Adrenal gland (tissue), 12 donors: ENCODE measurements around the gene DRD1. TPM values are rescaled to one million over a fixed set of nuclear protein-coding genes. Genes with fewer than 3 reads are reported as not detected.
"Not testable (repeated sequence)": the region's sequence is repeated elsewhere in the genome, so short reads cannot be mapped to it uniquely, and the experiment has no call there.

Experiments
- DNase-seq, 7 donors: peaks; one replicate each; pipeline ENCODE4 v3.0.0-alpha.2; 2019 to 2020
- H3K27ac ChIP-seq, 5 donors: fragments of 200-600 bp; sonication (generic) in 4 of 5; 1 replicate in 3 of 5; 2 replicates in 2 of 5; pipeline versions ENCODE4 v1.5.1 to v1.8.0; 2016 to 2020; ENCODE audit warnings: mild to moderate bottlenecking in 1 of 5
- H3K27me3 ChIP-seq: fragments of 200-600 bp; 2 replicates; pipeline ENCODE4 v1.8.0; 2021
- H3K36me3 ChIP-seq, 2 donors: fragments of 200-600 bp; replicated peaks in 1 of 2; 1 replicate in 1 of 2; 2 replicates in 1 of 2; pipeline versions ENCODE4 v1.5.1 to v1.8.0; 2018 to 2022
- H3K4me1 ChIP-seq, 2 donors: fragments of 200-600 bp; replicated peaks in 1 of 2; 1 replicate in 1 of 2; 2 replicates in 1 of 2; pipeline versions ENCODE4 v1.5.1 to v1.8.0; 2018 to 2021
- H3K4me3 ChIP-seq, 4 donors: fragments of 200-600 bp; sonication (generic) in 3 of 4; one replicate each; pipeline ENCODE4 v1.5.1; 2016 to 2018
- H3K9me3 ChIP-seq, 3 donors: fragments of 200-600 bp; sonication (generic) in 1 of 3; replicated peaks in 1 of 3; 1 replicate in 2 of 3; 2 replicates in 1 of 3; pipeline versions ENCODE4 v1.5.1 to v1.8.0; 2016 to 2021
- POLR2A ChIP-seq, 2 donors: fragments of 450-650 bp; IDR thresholded peaks; one replicate each; pipeline ENCODE4 v1.6.1; 2017; ENCODE audit warnings: antibody characterized with exemption in 2 of 2, mild to moderate bottlenecking in 2 of 2, moderate library complexity in 1 of 2
- WGBS, 4 donors: extraction: QIAGEN DNeasy Blood & Tissue Kit in 2 of 4; methylation state at CpG; one replicate each; pipeline versions ENCODE4 v1.1.5 to v1.1.7; 2013 to 2017; 5-methylcytosine and 5-hydroxymethylcytosine counted together
- intact Hi-C, 2 donors: fragments of 100-400 bp; cut with DNase I; formaldehyde crosslinking; loops; one replicate each; pipeline versions ENCODE4 v1.14.1 to v1.15.0; 2022 to 2023
- polyA plus RNA-seq, 3 donors: library from polyadenylated mRNA; stranded (reverse); fragments of 200-250 nt in 2 of 3; fragments of 350-450 nt in 1 of 3; fragmentation: Illumina TruSeq in 1 of 3; extraction: RNeasy Lipid Tissue Mini Kit (QIAGEN cat#74804) in 1 of 3; gene quantifications; one replicate each; pipeline ENCODE4 v1.2.3, GENCODE V29; 2013 to 2014
- total RNA-seq, 9 donors: library from RNA; depleted of rRNA in 4 of 9; stranded (reverse); fragments of >200 nt in 4 of 9; fragments of 120-200 nt in 1 of 9; fragmentation: NEBNext Ultra II Directional in 1 of 9; extraction: Animal tissue kit (Norgen Biotek cat#: 25700) in 1 of 9; gene quantifications; one replicate each; pipeline versions ENCODE4 v1.1.0 to v1.2.4, GENCODE V29; 2013 to 2023
- TF ChIP-seq, protein P1 (sequence below), 6 experiments: fragments of 450-650 bp in 4 of 6; fragments of 200-600 bp in 2 of 6; sonication (generic) in 1 of 6; IDR thresholded peaks; 1 replicate in 5 of 6; 2 replicates in 1 of 6; pipeline versions ENCODE4 v1.5.1 to v1.8.0; 2016 to 2021; ENCODE audit warnings: antibody characterized with exemption in 6 of 6, mild to moderate bottlenecking in 2 of 6, moderate library complexity in 1 of 6
- donor health status: healthy with polysubstance abuse.
- donor health status: Bipolar disorder and iron deficiency.
- donor health status: DM: yes; HTN: yes; CAD: no.
- donor health status: DM: no; HTN: no; CAD: no.
- donor health status: DM: no; HTN: no; CAD: no.
- donor health status: DM: yes; HTN: yes; CAD: no.

The DRD1 gene
- total and polyA plus RNA-seq, 12 donors: under 0.01 to 1.3 (median 0.26) TPM

DNA sequence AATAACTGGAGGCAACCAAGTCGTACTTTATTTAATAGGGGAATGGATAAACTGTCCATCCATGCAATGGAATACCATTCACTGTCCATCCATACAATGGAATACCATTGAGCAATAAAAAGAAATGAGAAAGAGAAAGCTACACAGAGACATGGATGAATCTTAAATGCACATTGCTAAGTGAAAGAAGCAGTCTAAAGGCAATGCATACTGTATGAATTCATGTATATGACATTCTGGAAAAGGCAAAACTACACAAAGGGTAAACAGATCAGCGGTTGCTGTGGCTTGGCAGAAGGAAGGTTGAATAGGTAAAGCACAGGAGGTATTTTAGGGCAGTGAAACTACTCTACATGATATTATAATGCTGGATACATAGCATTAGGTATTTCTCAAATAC, 16.2 kb downstream of the DRD1 start:
- no peaks in the 10 kb centered on the region for H3K36me3 ChIP-seq
- H3K27ac ChIP-seq: no peak overlapping the region
- H3K9me3 ChIP-seq: no peaks in the 10 kb centered on the region
- no peak for DNase-seq
- no peaks in the 10 kb centered on the region for H3K27me3 ChIP-seq
- H3K4me3 ChIP-seq: no peak overlapping the region
- WGBS, 4 donors: 64 to 80% (median 76%) methylated on average over 2 of the region's 2 CpGs
- intact Hi-C loops: no loop called here
- no peaks in the 10 kb centered on the region for H3K4me1 ChIP-seq
- TF ChIP-seq, protein P1, sequence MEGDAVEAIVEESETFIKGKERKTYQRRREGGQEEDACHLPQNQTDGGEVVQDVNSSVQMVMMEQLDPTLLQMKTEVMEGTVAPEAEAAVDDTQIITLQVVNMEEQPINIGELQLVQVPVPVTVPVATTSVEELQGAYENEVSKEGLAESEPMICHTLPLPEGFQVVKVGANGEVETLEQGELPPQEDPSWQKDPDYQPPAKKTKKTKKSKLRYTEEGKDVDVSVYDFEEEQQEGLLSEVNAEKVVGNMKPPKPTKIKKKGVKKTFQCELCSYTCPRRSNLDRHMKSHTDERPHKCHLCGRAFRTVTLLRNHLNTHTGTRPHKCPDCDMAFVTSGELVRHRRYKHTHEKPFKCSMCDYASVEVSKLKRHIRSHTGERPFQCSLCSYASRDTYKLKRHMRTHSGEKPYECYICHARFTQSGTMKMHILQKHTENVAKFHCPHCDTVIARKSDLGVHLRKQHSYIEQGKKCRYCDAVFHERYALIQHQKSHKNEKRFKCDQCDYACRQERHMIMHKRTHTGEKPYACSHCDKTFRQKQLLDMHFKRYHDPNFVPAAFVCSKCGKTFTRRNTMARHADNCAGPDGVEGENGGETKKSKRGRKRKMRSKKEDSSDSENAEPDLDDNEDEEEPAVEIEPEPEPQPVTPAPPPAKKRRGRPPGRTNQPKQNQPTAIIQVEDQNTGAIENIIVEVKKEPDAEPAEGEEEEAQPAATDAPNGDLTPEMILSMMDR (IDR thresholded peaks at IDR 0.05): no peak
- TF ChIP-seq POLR2A (IDR thresholded peaks at IDR 0.05): no peak

DNA sequence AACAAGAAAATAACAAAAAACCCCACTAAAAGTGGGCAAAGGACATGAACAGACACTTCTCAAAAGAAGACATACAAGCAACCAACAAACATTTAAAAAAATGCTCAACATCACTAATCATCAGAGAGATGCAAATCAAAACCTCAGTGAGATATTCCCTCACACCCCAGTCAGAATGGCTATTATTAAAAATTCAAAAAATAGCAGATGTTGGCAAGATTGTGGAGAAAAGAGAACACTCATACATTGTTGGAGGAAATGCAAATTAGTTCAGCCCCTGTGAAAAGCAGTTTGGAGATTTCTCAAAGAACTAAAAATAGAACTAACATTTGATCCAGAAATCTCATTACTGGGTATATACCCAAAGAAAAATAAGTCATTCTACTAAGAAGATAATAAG, 19.4 kb downstream of the DRD1 start:
- intact Hi-C loops, H3K4me3 ChIP-seq, DNase-seq: not testable (repeated sequence)

DNA sequence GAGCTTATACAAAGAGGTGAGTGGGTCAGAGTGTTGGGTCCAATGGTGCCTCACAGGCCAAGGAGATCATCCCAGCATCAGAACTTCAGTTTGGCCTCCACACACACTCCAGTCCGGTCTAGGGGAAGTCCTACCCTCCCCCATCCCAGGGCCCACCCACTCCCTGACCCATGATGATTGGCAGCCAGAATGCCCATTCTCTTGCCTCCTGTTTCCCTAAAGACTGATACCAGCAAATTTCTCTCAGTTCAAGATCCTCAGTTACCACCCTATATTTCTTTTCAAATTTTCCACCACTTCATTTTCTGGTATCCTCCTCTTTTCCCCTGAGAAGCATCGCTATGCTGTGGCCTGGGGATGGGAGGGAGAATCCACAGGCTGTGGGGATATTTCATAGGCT, 21.9 kb downstream of the DRD1 start:
- H3K27me3 ChIP-seq: peaks cover 6% of the 10 kb centered on the region
- H3K27ac ChIP-seq: no peak overlapping the region
- no peaks in the 10 kb centered on the region for H3K9me3 ChIP-seq
- no peaks in the 10 kb centered on the region for H3K36me3 ChIP-seq
- WGBS, 4 donors: 76 to 80% (median 78%) methylated on average over 2 of the region's 2 CpGs
- no peaks in the 10 kb centered on the region for H3K4me1 ChIP-seq
- no peak for TF ChIP-seq POLR2A (IDR thresholded peaks at IDR 0.05)
- TF ChIP-seq, protein P1 (IDR thresholded peaks at IDR 0.05): no peak
- no peak for DNase-seq
- intact Hi-C loops: no loop called here
- no peak overlapping the region for H3K4me3 ChIP-seq

More for the DNA sequence above, 19.4 kb downstream of the DRD1 start:
- H3K4me1 ChIP-seq, H3K27me3 ChIP-seq, H3K36me3 ChIP-seq, H3K9me3 ChIP-seq, H3K27ac ChIP-seq: not testable (repeated sequence)

DNA sequence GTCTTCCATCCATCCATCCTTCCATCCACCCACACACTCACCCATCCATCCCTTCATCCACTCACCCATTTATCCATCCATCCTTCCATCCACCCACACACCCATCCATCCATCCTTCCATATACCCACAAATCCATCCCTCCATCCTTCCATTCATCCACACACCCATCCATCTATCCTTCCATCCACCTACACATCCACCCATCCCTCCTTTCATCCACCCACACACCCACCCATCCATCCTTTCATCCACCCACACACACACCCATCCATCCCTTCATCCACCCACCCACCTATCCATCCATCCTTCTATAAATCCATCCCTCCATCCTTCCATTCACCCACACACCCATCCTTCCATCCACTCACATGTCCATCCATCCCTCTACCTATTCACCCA, 23.6 kb downstream of the DRD1 start:
- no peaks in the 10 kb centered on the region for H3K36me3 ChIP-seq
- H3K4me3 ChIP-seq: no peak overlapping the region
- TF ChIP-seq, protein P1 (IDR thresholded peaks at IDR 0.05): no peak
- no peak for TF ChIP-seq POLR2A (IDR thresholded peaks at IDR 0.05)
- intact Hi-C loops: no loop called here
- no peak for DNase-seq
- no peak overlapping the region for H3K27ac ChIP-seq
- no peaks in the 10 kb centered on the region for H3K4me1 ChIP-seq
- H3K27me3 ChIP-seq: peaks cover 6% of the 10 kb centered on the region
- H3K9me3 ChIP-seq: no peaks in the 10 kb centered on the region

DNA sequence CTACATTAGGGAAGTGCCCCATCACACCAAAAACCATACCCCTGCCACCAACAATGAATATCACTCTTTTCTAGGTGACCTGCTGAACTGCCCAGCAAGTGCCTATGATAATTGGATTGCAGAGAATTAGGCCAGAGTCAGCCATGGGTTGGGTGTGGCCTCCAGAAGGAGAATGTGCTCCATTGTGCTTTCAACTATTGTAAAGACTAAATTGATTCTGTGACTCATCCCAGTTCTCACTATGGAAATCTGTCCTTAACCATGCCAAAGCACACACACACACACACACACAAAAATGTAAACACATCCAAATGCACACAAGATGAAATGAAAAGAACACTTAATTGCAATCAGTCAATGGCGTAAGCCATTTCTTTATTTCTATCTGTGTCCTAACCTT, 25.7 kb downstream of the DRD1 start:
- H3K9me3 ChIP-seq: no peaks in the 10 kb centered on the region
- WGBS, 4 donors: 81 to 92% (median 89%) methylated on average over 1 of the region's 1 CpG
- intact Hi-C loops: no loop called here
- DNase-seq: no peak
- no peak for TF ChIP-seq POLR2A (IDR thresholded peaks at IDR 0.05)
- H3K4me3 ChIP-seq: no peak overlapping the region
- H3K36me3 ChIP-seq: no peaks in the 10 kb centered on the region
- no peaks in the 10 kb centered on the region for H3K4me1 ChIP-seq
- peaks cover 6% of the 10 kb centered on the region for H3K27me3 ChIP-seq
- H3K27ac ChIP-seq: no peak overlapping the region
